Measurements from ENCODE around the gene SUGCT. TPM values are rescaled to one million over a fixed set of nuclear protein-coding genes. Genes with fewer than 3 reads are reported as not detected.
A peak's percentile ranks its signal among the peaks of the same experiment; 100 is the strongest.

The SUGCT gene
- total RNA-seq, 1 experiment from 2014 or later = not detected

DNA sequence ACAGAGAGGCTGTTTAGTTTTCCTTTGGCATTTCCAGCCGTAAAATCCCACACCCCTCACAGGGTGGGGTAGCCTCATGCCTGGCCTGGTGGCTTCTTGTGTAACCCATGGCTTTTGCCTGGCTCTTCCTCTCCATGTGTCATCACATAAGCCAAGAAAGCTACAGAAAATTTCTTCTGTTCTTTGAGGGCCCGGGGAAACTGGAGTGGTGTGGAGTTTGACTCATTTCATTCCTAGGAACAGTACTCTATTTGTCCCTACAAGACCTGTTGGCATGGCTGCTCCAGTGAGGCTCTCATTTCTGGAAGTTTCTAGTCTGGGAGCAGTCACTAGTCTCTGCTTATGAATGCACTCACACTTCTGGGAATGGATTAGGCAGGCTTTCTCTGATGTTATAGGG lies 523.9 kb downstream of the SUGCT start:
- no peak for DNase-seq (ENCODE audit: low spot score)

DNA sequence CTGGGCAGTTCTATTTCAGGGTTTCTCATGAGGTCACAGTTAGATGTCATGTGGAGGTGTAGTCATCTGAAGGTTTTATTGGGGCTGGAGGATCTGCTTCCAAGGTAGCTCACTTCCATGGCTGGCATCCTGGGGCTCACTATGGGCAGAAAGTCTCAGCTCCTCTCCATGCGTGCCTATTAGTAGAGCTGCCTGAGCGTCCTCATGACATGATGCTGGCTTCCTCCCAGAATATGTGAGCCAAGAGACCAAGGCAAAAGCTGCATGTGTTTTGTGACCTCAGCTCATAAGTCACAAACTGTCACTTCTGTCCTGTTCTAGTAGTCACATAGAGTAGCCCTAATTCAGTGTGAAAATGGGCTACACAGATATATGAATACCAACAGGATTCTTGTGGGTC lies 524.4 kb downstream of the SUGCT start:
- DNase-seq (ENCODE audit: low spot score) = no peak

GRCh38 chr7:40673285-40673684 lies 538.5 kb downstream of the SUGCT start:
- no peak for DNase-seq (ENCODE audit: low spot score)

- DNase-seq (ENCODE audit: low spot score) = no peak
Measured at GRCh38 chr7:40674316-40674715, 539.5 kb downstream of the SUGCT start.

DNA sequence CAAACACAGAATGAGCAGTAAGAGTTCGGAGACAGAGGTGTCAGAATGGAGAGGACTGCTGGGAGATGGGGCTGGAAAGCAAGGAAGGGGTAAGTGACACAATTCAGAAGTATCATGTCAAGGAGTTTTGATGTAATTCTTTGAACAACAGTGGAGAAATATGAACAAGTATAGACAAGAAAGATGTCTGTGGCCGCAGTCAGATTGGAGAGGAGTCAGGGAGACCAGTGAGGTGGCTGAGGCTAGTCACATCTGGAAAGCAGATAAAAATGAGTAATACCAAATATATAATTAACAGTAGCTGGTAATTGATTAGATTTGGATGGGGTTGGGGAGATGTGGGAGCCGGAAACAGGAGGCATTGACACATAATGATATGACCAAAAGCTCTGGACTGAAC lies 540.9 kb downstream of the SUGCT start:
- no peak for DNase-seq (ENCODE audit: low spot score)

GRCh38 chr7:40676221-40676620 lies 541.4 kb downstream of the SUGCT start:
- no peak for DNase-seq (ENCODE audit: low spot score)

DNA sequence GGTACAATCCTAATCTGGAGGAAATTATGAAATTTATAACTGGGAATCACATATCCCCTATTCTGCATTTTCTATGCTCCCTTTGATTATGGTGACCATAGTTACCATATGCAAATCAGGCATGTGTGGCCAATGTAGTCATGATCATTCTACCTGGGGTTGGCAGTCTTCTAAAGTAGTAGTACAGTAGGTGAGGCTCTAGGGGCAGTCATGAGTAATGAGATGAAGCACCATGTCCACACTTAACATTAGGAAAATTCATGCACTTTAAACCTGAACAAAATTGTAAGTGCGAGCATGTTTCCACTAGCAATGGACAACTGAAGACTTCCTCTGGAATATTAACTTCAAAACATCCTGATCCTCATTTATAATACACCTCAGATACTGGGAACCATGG lies 545.9 kb downstream of the SUGCT start:
- peak; percentile 63 for DNase-seq (ENCODE audit: low spot score)

GRCh38 chr7:40682696-40683095 lies 547.9 kb downstream of the SUGCT start:
- no peak for DNase-seq (ENCODE audit: low spot score)

GRCh38 chr7:40694026-40694809 lies 559.4 kb downstream of the SUGCT start:
- DNase-seq (ENCODE audit: low spot score) = no peak

GRCh38 chr7:40694991-40695390 lies 560.2 kb downstream of the SUGCT start:
- DNase-seq (ENCODE audit: low spot score) = no peak

DNA sequence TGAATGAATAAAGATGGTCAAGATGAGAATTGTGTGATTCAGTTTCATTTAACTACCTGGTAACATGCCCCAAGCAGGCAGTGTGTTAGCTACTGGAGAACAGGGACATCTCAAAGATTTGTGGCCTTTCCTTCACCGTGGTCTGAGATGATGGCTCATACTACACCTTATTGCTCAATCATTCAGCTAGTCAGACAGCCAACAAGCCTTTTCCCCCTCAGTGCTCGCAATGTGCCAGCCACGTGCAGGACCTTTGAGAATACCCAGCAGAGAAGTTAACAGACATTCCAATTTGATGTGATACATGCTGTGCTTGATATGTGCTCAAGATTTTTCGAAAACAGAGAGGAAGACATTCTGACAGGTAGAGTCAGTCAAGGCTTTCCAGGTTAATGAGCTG lies 562.8 kb downstream of the SUGCT start:
- no peak for DNase-seq (ENCODE audit: low spot score)

GRCh38 chr7:40698214-40698920 lies 563.6 kb downstream of the SUGCT start:
- DNase-seq (ENCODE audit: low spot score) = no peak

DNA sequence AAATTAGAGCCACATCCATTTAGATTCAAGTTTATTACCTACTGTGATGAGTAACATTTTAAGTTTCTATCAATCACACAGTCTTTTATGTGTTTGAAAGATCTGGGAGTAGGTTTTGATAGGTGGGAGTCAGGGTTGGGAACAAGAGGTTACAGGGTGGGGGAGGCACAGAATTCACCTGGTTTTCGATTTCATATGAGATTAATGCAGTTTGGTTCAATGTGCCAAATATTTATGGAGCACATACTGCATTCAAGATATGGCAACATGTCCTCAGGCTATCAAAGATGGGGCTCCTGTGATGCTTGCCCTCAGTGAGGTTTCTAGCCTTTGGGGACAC lies 564.1 kb downstream of the SUGCT start:
- no peak for DNase-seq (ENCODE audit: low spot score)

GRCh38 chr7:40700653-40701421 lies 566.0 kb downstream of the SUGCT start:
- DNase-seq (ENCODE audit: low spot score) = no peak

DNA sequence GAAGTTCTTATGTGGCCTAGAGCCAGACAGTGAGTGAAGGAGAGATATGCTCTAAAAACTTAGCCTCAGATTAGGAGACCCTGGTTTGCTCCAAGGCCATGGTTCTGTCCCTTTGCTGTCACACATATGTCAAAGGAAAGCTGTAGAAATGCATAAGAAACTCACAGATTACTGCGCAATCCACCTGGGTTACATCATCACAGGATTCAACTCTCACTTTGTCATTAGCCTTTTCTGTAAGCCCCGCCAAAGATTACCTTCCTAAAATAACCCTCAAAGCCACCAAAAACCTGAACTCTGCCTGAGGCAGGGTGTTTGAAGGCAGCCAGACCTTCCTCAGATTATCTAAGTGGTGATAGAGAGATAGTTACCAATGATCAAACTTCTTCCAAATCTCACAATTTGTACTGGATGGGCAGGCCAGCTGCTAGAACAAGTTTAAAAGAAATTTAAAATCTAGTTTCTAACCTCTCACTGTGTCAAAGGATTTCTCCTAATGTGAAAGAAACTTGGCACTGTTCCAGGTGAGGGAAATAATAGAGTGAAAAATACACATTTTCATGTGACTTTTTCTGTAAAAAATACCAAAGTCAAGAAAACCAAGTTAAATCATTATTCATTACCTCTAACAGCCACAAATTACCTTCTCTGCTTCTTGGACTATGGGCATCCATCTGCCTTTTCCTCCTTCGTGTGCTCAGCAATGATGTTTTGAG lies 567.2 kb downstream of the SUGCT start:
- no peak for DNase-seq (ENCODE audit: low spot score)

- DNase-seq (ENCODE audit: low spot score) = peak; percentile 15
Measured at GRCh38 chr7:40704172-40704571, 569.4 kb downstream of the SUGCT start.

DNA sequence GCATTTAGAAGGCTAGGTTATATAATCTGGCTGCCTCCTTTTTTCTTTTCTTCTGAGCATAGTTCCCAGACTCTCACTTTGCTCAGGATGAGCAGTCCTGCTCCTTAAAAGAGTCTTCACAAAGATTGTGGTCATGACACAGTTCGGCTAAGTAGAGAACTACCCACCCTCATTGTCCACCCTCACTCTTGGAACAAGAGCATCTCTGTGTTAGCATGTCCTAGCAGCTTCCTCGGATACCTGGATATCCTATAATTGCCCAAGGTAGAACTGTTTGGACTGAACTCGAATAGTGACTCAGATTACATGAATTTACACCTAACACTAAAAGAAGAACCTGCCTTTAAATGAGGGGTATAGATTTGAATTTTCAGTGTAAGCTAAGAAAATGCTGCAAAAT lies 572.0 kb downstream of the SUGCT start:
- DNase-seq (ENCODE audit: low spot score) = no peak

DNA sequence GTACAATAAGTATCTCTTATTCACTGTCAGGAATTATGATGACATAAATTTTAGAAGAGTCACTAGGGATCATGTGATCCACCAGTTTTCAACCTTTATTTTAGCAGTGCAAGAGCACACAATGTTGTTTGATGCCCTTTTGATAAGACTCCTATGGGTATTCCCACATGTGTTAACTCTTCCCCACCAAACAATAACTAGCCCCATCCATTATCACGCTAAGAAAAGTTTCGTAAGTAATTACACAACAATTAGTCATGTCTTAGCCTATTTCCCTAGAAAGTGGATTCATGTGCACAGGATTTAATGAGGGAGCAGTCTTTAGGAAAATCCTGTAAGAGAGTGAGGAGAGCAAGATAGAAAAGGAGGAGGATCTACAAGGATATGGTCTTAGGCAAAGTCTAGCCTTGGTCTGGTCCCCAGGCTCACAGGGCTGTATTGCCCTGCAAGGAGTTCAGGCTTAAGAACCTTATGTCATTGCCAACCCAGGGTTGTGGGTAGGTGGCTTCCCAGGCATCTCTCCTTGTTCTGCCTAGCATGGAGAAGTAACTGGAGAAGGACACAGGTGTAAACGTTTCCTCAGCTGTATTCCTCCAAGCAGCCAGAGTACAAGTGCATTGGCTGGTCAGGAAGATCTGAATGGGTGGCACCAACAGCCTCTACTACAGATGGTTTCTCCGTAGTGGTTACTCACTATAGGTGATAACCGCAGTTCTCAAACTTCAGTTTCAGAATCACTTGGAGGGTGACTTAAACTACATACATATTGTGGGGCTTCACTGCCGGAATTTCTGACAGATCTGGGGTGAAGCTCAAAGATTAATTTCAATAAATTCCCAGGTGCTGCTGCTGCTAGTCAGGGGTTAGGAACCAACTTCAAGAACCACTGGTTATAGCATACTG lies 574.5 kb downstream of the SUGCT start:
- DNase-seq (ENCODE audit: low spot score) = no peak

DNA sequence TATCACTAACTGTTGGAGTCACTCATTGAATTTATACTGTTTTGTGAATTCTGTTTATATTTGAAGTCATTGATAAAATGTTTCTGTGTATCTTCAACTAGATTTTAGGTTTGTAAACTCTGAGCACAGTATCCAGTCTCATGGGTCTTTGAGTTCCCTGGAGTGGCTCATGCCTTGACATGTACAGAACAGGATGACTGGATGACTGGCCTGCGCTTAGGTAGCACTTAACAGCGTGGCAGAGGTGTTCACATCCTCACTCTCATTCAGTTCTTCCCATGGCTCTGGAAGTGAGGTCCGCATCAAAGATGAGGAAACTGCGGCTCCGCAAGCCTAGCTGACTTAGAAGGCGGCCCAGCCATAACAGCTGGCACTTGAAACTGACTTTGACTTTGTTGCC lies 576.9 kb downstream of the SUGCT start:
- no peak for DNase-seq (ENCODE audit: low spot score)

DNA sequence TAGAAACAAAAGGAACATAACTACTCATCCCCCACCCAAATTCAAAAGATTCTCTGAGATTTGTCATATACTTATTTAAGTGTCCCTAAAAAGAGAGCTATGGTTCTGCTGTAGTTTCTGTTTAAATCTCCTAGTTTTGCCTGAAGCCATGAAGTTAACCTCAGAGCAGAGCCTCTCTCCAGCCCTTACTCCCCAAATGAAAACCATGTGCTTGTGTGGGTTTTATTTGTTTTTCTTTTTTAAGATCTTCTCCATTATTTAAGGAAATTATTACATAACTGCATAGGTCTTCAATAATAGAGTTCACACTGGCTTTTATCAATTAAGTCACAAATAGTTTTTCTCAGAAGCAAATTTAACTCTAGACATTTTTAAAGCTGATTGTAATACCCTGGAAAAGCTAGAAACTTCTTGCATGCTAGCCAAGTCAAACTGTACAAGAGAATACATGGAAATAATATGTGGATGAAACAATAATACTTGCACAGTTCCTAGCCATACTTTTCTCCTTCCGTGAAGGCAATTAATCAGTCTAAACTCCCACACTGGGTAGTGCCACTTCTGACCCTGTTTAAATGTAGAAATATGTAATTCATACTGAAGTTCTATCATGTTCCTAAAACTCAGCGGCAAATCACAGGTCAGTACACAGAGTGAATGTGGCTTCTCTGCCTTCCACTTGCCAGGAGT lies 579.7 kb downstream of the SUGCT start:
- DNase-seq (ENCODE audit: low spot score) = no peak

Data from HT-29 (cell line).